Activated naive CD4-positive, alpha-beta T cell treated with anti-CD3 and anti-CD28 coated beads, Interleukin-2, amount 50 U/mL, for 16 hours (primary cell): ENCODE data around the gene HJURP.

Experiments
- DNase-seq: peaks from one replicate; pipeline ENCODE4 v3.0.0-alpha.2; 2020

Gene HJURP

DNA sequence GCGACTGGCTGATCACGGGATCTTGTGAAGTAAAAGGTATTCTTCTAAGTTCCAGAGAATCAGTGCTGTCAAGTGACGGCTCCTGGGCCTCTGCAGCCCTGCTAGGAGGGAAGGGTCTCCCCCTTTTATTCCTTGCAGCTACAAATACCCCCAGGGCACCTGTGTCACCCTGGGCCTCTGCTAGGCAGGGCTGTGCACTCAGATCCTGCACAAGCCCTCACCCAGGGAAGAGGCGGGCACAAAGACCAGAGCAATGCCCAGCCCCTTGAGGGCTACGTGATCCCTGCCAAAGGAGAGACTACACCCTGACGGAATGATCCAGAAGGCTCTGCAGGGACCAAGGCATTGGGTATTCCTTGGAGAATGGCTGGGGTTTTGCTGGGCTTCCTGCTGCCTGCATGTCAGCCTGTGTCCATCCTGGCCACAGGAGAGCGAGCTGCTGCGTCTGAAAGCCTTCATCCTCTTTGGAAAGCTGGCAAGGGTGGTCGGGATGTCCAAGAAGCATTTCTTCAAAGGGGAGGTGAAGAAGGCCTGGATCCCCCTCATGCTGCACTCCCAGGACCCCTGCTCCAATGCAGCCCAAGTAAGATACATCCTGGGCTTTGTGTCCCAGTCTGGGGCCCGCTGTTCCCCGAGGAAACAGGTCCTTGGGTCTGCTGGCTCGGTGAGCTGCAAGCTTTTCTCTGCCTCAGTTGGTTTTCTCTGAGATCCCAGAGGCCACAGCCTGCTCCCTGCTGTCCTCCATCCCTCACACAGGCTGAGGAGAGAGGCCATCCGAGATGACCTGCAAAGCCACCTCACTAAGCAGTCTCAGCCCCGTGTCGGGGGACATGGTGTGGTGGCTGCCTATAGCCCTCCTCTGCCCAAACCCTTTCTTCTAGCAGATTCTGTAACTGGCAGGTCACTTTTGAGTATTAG, 24.9 kb downstream of the HJURP start:
- no peak for DNase-seq

DNA sequence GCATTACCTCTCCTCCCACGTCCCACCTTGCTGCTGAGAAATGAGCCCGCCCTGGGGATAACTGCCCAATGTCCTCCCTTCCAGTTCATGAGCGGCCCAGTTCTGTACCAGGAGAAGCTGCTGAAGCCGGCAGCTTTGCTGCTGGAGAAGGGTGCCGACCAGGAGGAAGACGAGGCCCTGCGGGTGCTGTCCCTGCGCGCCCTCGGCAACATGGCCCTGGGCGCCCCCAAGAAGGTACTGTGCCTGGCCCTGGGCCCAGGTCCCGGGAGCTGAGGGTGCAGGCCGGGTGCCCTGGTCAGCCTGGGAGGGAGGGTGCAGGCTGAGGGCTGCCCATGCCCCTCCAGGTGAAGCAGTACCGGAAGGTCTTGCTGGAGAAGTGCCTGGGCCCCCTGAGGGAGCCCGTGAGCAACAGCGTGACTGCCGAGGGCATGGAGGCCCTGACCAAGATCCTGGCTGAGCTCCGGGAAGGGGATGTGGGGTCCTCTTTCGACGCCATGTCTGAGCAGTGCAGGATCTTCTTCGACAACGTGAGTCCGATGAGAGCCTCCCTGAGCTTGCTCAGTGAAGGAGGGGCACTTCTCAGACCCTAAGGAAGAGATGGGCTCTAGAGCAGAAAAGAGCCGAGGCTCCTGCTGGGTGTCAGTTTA, 25.7 kb downstream of the HJURP start:
- no peak for DNase-seq

DNA sequence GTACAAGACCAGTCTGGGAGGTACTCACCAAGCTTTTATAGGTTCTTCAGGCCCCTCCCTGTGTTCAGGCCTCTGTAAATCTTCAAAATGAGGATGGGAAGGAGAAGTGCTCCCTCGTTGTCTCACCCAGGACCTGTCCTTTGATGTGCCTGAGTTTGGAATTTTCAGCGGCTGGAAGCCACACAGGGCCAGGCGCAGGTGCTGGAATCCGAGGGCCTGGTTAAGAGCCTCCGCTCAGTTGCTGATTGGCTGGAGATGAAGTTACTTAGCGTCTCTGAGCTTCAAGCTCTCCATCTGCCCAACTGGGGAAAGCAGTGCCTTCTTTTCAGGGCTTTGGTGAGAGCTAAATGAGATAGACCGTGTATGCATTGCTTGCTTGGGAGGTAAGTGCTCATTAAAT, 30.0 kb downstream of the HJURP start:
- no peak for DNase-seq

DNA sequence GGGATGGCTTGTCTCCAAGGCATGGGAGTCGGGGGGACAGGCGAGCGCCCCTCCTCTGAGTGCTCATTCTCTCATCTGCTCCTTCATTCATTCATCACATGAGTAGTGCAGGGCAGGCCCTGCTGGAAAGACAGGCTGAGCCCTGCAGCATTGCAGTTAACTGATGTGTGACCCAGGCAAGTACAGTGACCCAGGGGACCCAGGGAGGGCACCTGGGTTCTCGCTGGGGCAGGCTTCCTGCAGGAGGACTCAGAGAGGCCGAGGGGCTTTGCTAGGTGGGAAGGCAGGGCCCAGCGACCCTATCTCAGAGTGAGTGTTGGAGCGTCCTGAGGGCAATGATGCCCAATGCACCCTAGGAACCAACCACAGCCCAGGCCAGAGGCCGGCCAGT, 30.6 kb downstream of the HJURP start:
- DNase-seq = no peak

DNA sequence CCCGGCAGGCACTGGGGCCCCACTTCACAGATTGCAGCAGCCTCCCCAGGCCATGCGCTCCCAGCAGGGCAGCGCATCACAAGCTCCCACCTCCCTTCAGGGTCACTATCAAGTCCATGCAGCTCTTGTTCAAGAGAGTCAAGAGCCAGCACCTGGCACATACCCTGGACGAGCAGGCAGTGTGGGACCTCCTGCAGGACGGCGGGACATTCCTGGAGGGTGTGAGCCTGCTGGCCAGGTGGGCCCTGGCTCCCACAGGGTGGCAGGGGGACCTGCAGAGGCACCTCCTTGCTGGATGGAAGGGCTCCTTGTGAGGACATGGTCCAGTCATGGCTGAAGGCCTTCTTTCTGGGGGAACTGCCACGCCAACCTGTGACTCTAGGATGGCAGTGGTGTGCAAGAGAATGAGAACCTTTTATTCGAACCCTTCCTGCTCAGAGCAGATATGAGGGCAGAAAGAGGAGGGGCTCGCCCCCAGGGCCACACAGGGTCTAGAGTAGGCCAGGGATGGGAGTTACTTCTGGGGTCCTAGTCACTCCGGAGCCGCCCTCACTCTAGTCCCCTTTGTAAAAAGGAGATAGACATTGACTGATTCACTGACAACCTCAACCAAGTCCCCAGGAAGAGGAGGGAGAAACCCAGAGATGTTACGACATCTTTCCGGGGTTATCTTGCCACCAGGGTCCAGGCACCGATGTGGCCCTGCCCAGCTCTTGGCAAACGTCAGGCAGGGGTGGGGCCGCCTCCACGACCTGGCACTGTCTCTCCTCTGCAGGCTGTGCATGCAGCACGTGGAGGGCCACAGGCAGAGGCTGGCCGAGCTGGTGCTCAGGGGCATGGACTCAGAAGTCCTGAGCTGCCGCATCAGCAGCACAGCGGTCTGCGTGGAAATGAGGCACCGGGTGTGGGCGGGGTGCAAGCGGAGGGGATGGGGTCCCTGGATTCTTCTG, 31.3 kb downstream of the HJURP start:
- DNase-seq = no peak

DNA sequence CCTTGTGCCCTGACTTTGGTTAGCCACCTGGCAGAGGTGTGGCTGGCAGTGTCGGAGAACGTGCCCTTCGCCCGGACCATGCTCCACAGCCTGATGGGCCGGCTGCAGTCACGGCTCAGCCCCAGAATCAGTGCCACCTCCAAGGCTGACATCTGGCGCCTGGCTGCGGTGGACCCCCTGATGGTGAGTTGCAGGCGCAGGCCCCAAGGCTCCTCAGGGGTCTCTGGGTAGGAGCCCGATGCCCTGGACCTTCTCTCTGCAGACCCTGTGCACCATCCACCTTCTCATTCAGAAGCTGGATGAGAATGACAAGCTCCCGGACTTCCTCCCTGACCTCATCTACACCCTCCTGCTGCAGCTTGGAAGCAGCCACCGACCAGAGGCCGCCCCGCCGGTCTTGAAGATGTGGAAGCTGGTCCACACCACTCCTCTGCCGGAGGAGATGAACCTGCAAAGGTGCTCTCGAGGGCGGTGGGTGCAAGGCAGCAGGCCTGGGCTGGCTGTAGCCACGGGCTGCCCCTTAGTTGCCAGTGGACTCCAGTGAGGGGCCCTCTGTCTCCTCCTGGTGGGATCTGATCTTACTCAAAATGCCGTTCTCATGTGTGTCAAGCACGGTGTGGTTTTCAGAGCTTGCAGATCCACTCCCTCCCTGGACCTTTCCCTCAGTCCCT, 32.1 kb downstream of the HJURP start:
- DNase-seq = no peak

DNA sequence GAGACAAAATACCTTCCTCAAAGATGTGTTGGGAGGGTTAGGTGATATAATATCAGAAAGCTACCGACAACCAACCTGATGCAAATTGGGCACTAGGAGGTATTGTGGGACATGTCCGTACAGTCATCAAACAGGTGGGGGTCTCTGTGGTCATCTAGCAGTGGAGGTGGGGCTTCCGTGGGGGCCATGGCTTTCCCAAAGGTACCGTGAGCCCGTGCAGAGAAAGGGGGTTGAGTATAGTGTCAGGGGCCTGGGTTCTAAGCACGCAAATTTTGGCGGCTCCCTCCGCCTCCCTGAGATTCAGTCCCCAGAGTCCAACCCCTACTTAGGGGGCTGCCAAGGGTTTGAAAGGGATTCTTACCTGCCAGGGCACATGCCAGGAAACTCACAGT, 32.6 kb downstream of the HJURP start:
- DNase-seq = no peak

DNA sequence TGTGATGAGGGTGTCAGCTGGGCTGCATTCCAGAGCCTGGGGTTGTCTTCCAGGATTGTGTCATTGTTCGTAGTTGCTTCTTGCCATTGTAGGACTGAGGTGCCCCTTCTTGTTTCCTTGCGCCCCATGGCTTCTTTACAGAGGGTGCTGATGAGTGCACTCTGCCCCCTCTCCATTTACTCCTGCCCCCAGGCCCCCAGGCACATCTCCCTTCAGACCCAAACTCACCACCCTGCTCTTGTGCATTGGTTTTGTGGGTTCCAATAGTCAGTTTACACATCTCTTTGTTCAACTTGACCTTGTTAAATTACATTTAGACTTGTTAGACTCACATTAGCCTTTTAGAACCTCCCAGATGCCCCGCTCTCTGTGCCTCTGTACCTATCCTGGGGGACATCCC, 33.1 kb downstream of the HJURP start:
- no peak for DNase-seq

DNA sequence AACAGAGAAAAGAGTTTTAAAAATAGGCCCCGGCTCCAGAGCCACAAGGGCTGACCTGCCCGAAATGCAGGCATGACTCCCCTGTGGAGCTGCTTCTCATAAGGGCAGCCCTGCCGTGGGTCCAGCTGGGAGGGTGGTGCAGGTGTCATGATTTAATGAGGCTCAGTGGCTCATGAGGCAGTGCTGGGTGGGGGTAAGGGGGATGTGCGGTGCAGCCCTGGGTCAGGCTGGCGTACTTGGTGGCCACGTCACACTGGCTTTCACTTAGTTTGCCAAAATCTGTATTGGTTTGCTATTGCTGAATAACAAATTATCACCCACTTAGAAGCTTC, 33.6 kb downstream of the HJURP start:
- no peak for DNase-seq

DNA sequence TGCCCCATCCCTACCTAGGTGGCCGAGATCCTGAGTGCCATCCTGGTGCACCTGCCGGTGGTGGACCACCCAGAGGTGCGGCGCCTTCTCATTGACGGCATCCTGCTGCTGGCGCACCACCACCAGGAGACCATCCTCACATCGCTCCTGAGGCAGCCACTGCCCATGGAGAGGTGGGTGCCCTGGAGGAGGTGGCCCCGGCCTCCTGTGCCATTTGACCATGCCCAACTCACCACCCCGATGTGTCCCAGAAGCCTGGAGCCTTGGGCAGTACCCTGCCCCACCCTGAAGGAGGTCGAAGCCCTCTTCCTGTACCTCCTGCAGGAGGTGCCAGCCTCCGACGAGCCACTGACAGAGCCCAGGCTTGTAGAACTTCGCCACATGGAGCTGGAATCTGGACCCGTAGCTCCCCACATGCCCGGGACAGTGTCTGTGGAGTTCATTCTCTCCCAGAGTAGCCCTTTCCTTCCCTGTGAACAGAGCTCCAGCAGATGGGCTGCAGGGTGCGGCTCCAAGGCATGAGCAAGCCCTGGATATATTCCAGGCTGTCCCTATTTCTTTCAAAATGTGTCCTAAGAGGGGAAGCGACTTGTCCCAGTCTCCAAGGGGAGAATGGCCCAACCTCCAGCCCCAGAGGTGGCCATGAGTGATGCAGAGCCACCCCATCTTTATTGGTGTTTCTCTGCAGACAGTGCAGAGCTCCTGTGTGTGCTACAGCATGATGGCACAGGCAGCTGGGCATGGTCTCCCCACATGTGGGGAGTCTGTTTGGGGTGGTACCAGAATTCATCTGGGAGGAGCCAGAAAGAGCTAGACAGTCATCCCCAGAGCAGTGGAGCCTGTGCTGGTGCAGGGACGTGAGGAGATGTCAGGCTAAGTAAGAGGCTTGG, 34.2 kb downstream of the HJURP start:
- DNase-seq = no peak

DNA sequence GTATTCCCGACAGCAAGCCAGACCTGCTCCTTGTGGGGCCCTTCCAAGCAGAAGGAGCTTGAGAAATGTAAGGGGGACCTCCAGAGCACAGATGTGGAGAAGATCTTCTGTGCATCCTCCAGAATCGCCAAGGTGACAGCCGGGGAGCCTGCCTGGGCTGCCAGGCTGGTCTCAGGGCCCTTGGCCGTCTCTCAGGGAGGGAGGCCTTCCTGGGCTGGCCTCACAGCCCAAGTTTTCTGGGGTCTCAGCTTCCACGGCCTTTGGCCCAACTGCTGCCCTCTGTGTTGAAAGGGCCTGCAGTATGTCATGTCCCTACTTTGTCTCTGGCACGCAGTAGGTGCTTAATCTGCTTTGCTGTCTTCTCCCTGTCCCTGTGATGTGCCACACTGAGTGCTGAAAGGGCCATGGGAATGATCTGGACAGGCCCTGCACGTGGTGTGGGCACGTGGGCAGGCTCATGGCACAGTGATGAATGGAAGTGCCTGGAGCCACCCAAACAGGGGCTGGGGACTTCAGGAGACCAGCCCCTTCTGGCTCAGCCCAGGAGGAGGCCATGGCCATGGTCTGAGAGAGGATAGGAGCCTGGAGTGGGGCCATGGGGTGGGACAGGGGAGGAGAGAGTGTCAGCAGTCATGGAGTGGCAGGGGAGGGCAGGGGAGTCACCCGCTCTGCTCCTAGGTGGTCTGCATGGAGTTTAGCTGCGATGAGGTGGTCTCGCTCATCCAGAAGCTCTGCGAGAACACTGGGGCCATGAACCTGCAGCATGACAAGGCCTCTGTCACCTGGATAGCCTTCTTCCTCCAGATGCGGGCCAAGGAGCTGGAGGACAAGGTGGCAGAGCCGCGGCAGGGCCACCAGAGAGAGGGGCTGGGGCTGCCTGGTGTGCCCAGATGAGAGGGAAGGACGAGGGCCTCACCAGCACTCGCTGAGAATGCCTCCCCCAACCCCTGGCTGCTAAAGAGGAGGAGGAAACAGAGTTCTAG, 35.4 kb downstream of the HJURP start:
- DNase-seq = no peak

DNA sequence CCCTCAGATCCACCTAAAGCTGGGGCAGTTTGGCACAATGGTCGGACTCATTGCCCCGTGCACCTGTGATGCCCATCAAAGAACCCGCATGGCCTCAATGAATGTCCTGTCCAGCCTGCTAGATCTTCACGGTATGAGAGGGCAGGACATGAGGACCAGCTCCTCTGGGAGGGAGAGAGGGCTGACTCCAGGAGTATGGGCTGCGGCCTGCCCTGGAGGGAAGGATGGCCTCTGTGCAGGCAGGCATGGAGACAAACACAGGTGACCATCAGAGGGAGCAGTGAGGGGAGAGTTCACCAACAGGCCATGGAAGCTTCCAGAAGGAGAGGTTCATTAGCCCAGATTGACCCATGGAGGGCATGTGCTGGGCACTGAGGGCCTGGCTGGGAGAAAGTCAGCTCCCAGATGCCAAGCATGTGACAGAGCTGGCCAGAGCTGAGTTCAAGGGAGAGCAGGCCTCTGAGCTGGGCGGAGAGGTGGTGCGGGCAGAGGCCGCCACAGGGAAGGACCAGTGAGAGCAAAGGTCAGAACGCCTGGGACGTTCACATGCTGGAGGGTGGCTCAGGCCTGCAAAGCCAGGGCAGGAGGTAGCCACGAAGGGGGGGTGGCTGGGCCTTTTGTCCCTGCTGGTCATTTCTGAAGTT, 36.2 kb downstream of the HJURP start:
- no peak for DNase-seq

DNA sequence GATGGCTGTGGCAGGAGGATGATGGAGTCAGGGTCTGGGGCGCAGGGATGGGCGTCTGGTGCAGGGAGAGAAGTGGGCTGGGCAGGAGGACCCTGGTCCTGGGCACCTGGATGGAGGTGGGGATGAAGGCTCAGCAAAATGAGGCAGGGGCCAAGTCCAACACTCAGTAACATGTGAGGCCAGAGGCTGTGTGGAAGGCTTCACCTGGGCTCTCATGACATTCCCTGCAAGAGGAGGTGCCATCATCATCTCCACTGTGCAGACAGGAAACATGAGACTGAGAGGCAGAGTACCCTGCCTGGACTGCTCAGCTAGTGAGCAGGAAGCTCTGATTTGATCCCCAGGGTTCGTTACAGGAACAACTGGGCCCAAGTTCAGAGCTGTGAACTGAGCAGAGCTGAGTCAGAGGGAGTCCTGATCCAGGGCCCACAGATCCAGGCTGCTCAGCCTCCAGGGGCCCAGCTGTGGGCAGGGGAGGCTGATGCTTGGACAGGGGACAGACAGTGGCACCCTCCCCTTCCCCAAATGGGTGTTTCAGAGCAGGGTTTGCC, 36.9 kb downstream of the HJURP start:
- DNase-seq = no peak

DNA sequence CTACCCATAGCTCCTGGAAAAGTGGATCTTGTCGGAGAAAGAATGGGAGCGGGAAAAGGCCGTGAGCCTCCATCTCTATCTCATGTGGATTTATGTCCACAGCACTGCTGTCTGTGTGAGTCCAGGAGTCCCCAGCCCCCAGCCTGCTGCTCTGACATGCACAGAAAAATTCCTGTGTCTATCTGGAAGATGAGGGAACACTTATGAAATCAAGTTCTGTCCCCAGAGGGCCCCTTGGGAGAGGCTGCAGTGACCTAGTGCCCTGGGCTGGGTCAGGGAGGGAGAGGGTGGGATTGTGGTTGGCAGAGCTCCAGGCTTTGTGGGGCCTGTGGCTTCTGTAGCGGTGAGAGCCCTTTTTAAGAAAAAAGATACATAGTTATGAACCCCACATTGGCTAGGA, 37.6 kb downstream of the HJURP start:
- no peak for DNase-seq

DNA sequence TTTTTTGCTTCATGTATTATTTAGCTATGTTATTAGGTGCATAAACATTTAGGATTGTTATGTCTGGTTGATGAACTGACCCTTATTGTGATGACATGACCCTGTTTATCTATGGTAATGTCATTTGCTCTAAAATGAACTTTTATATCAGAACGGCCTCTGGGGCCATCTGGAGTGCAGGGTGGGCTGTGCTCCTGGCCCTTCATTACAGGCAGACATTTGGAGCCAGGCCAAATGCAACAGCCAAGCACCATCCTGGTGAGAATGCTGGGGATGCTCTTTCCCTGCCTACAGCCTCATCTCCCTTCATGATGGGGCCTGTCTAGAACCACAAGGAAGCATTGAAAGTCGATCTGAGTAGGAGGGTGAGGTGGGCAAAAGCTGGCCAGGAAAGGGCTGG, 38.0 kb downstream of the HJURP start:
- no peak for DNase-seq

DNA sequence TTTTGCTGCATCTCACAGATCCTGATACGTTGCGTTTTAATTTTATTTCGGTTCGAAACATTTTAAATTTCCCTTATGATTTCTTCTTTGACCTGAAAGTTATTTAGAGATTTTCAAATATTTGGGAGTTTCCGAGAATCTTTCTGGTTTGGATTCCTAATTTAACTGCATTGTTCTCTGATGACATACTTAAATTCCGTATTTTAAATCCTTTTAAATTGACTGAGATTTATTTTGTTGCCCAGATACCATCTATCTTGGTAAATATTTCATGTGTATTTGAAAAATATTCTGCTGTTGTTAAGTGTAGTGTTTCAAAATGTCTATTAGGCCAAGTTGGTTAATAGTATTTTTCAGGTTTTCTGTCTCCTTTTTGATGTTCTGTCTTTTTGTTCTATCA, 38.5 kb downstream of the HJURP start:
- DNase-seq = no peak

DNA sequence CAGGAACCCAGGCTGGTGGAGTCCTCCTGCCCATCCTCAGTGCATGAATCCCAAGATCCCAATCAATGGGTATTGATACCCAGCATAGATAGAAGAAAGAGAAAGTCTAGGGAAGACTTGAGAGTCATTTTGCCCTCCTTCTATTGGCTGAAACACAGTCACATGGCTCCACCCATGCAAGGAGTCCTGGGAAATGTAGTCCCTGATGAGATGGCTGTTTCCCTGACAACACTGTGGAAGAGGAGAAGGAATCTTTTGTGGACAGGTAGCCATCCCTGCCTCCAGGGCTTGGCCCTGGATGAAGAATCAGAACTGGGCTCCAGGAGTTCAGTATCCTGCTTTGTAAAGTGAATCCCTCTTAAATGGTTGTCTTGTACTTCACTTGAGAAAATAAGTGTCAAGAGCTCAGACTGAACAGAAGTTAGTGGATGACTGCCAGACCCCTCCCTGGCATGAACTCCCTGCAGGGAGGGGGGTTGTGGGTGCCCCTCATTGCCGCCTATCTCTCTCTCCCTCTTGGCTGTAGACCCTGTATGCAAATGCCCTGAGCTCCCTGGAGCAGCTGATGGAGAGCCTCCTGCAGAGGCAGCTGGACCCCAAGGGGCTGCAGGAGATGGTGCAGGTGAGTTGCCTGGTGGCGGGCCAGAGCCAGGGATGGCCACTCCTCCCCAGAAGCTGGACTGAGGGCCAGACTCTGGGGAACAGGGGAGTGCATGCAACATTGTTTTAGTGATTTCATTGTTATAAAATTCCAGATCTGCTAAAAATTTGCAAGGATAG, 40.1 kb downstream of the HJURP start:
- DNase-seq = no peak

DNA sequence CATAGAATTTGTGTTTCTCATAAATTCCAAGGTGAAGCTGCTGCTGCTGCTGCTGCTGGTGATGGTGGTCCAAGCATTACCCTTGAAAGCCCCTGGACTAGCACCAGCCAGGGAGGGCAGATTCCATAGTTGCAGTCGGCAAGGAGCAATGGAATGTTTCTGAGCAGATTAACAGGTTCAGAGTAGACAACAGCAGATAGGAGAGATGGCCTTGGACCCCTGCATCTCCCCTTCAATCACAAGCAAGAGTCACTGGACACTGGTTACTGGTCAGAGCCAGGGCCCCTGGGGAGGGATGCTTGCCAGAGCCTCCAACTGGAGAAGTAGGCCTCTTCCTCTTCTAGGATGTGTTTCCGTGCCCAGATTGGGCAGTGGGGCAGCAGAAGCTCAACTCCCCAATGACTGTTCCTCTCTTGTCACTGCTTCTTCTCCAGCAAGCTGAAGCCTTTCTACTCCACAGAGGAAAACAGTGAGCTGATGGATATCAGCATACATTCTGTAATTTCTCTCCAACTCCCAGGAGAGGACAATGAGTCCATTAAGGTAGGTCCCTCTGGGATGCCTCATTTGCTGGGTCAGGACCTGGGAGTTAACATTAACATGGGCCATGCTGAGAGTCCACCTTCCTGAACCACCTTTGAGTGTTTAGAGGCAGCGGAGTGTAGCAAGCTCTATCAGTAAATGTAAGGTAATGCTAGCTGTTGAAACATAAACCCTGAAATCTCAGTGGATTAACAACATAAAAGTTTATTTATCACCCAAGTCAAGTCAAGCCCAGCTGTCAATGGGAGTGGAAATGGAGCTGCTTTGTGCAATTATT, 40.9 kb downstream of the HJURP start:
- DNase-seq = no peak
